ENCODE data around the gene LPP. TPM values are rescaled to one million over a fixed set of nuclear protein-coding genes. Genes with fewer than 3 reads are reported as not detected.

The LPP gene
- total RNA-seq, 6 experiments from 2014 or later, result 41.5 to 90.5 (median 69.5) TPM

- H3K27me3 ChIP-seq, result no peaks in the 10 kb centered on the region
- H3K36me3 ChIP-seq, result no peaks in the 10 kb centered on the region
- 100% methylated on average over 1 of the region's 2 CpGs for WGBS (ENCODE audit: insufficient coverage, low coverage, low lambda C conversion rate, missing lambda C conversion rate)
- no peak overlapping the region for H3K27ac ChIP-seq
- no peak for ATAC-seq
- H3K4me3 ChIP-seq, result no peak overlapping the region
- DNase-seq, result no peak
- peaks cover 0 to under 1% (median 0%) of the 10 kb centered on the region in 4 donors for H3K4me1 ChIP-seq
- no peak for TF ChIP-seq POLR2A (IDR thresholded peaks at IDR 0.05)
- intact Hi-C loops (cut with DNase I), result no loop called here
- H3K9me3 ChIP-seq, result no peaks in the 10 kb centered on the region
Observed at GRCh38 chr3:188923671-188924070, 769.7 kb downstream of the LPP start.

GRCh38 chr3:188925376-188925775 is 771.4 kb downstream of the LPP start:
- Histone ChIP-seq H3K9me3 (no peaks in the 10 kb centered on the region), H3K4me1 (peaks cover 0 to 8% (median 2%) of the 10 kb centered on the region in 4 donors), H3K36me3 (no peaks in the 10 kb centered on the region), H3K4me3 (no peak overlapping the region), H3K27ac (no peak overlapping the region), H3K27me3 (no peaks in the 10 kb centered on the region)
- intact Hi-C loops (cut with DNase I), result no loop called here
- no peak for TF ChIP-seq CTCF (IDR thresholded peaks at IDR 0.05)
- no peak for TF ChIP-seq POLR2A (IDR thresholded peaks at IDR 0.05)
- 96% methylated on average over 9 of the region's 12 CpGs for WGBS (ENCODE audit: insufficient coverage, low coverage, low lambda C conversion rate, missing lambda C conversion rate)
- DNase-seq (no peak), ATAC-seq (no peak)

GRCh38 chr3:188926111-188926510 is 772.2 kb downstream of the LPP start:
- intact Hi-C loops (cut with DNase I), result no loop called here
- no peak for ATAC-seq
- DNase-seq, result no peak
- peaks cover 0 to 8% (median 2%) of the 10 kb centered on the region in 4 donors for H3K4me1 ChIP-seq
- 90% methylated on average over 3 of the region's 4 CpGs for WGBS (ENCODE audit: insufficient coverage, low coverage, low lambda C conversion rate, missing lambda C conversion rate)
- TF ChIP-seq CTCF (IDR thresholded peaks at IDR 0.05) (no peak), POLR2A (IDR thresholded peaks at IDR 0.05) (no peak)
- H3K27ac ChIP-seq, result no peak overlapping the region
- no peaks in the 10 kb centered on the region for H3K36me3 ChIP-seq
- H3K4me3 ChIP-seq, result no peak overlapping the region
- H3K9me3 ChIP-seq, result no peaks in the 10 kb centered on the region
- no peaks in the 10 kb centered on the region for H3K27me3 ChIP-seq

GRCh38 chr3:188926741-188927511 is 773.0 kb downstream of the LPP start:
- WGBS (ENCODE audit: insufficient coverage, low coverage, low lambda C conversion rate, missing lambda C conversion rate), result 89% methylated on average over 7 of the region's 9 CpGs

More at GRCh38 chr3:188926741-188927511, 773.0 kb downstream of the LPP start:
- H3K4me3 ChIP-seq, result no peak overlapping the region
- intact Hi-C loops (cut with DNase I), result no loop called here
- H3K9me3 ChIP-seq, result no peaks in the 10 kb centered on the region
- no peak overlapping the region for H3K27ac ChIP-seq
- DNase-seq (no peak), ATAC-seq (no peak)
- TF ChIP-seq POLR2A (IDR thresholded peaks at IDR 0.05) (no peak), CTCF (IDR thresholded peaks at IDR 0.05) (no peak)
- H3K36me3 ChIP-seq, result no peaks in the 10 kb centered on the region
- H3K4me1 ChIP-seq, result peaks cover 0 to 8% (median 2%) of the 10 kb centered on the region in 4 donors
- no peaks in the 10 kb centered on the region for H3K27me3 ChIP-seq

Data from right lobe of liver (tissue), 6 donors.